Mesendoderm (in vitro differentiated cells): ENCODE measurements around the gene PHLDA2.
A peak's percentile ranks its signal among the peaks of the same experiment; 100 is the strongest.

Source experiments
- DNase-seq: peaks from one replicate; pipeline ENCODE4 v3.0.0; 2013
- H2AK5ac ChIP-seq: 2 replicates; pipeline ENCODE4 v1.6.1; 2013; ENCODE audit warnings: low read length, inconsistent platforms
- H2BK120ac ChIP-seq: 2 replicates; pipeline ENCODE4 v1.6.1; 2013; ENCODE audit warnings: low read depth, mild to moderate bottlenecking, low read length, moderate library complexity, mixed read lengths
- H2BK15ac ChIP-seq: replicated peaks from 2 replicates; pipeline ENCODE4 v1.6.1; 2013; ENCODE audit warnings: low read depth, mild to moderate bottlenecking, moderate library complexity
- H2BK5ac ChIP-seq: 2 replicates; pipeline ENCODE4 v1.6.1; 2013; ENCODE audit warnings: low read length, inconsistent platforms
- H3K18ac ChIP-seq: 2 replicates; pipeline ENCODE4 v1.6.1; 2013; ENCODE audit warnings: mild to moderate bottlenecking, low read length, mixed read lengths
- H3K23ac ChIP-seq: one replicate; pipeline ENCODE4 v1.6.1; 2013; ENCODE audit warnings: low read length
- H3K27ac ChIP-seq: 2 replicates; pipeline ENCODE4 v1.5.1; 2013; ENCODE audit warnings: low read depth, mild to moderate bottlenecking, inconsistent platforms, low read length, moderate library complexity
- H3K27me3 ChIP-seq: 2 replicates; pipeline ENCODE4 v1.6.1; 2013; ENCODE audit warnings: low read length, control low read depth, mild to moderate bottlenecking, inconsistent platforms; ENCODE audit not compliant: insufficient read depth, poor library complexity
- H3K36me3 ChIP-seq: 2 replicates; pipeline ENCODE4 v1.6.1; 2013; ENCODE audit warnings: low read length, inconsistent platforms; ENCODE audit not compliant: control insufficient read depth, insufficient read depth
- H3K4ac ChIP-seq: one replicate; pipeline ENCODE4 v1.6.1; 2013; ENCODE audit warnings: low read depth, mild to moderate bottlenecking, low read length, moderate library complexity
- H3K4me1 ChIP-seq: 2 replicates; pipeline ENCODE4 v1.6.1; 2013; ENCODE audit warnings: low read depth, low read length, inconsistent platforms; ENCODE audit not compliant: control insufficient read depth
- H3K4me2 ChIP-seq: 2 replicates; pipeline ENCODE4 v1.6.1; 2013; ENCODE audit warnings: low read length
- H3K4me3 ChIP-seq: 2 replicates; pipeline ENCODE4 v1.5.1; 2013; ENCODE audit warnings: mild to moderate bottlenecking, low read length
- H3K56ac ChIP-seq: one replicate; pipeline ENCODE4 v1.6.1; 2013; ENCODE audit warnings: low read length
- H3K79me1 ChIP-seq: 2 replicates; pipeline ENCODE4 v1.6.1; 2013; ENCODE audit warnings: low read length, inconsistent platforms
- H3K79me2 ChIP-seq: 2 replicates; pipeline ENCODE4 v1.6.1; 2013; ENCODE audit warnings: mild to moderate bottlenecking, low read length; ENCODE audit not compliant: control insufficient read depth, insufficient read depth
- H3K9ac ChIP-seq: 2 replicates; pipeline ENCODE4 v1.6.1; 2013; ENCODE audit warnings: low read length, inconsistent platforms
- H4K5ac ChIP-seq: one replicate; pipeline ENCODE4 v1.6.1; 2013; ENCODE audit warnings: low read length
- H4K8ac ChIP-seq: one replicate; pipeline ENCODE4 v1.6.1; 2013; ENCODE audit warnings: low read depth, mild to moderate bottlenecking, control low read depth, low read length, moderate library complexity
- WGBS: extraction: QIAGEN DNeasy Blood & Tissue Kit; methylation state at CpG from one replicate; pipeline ENCODE4 v1.1.7; 2013; ENCODE audit warnings: low lambda C conversion rate, missing lambda C conversion rate; ENCODE audit not compliant: insufficient coverage; ENCODE audit errors: extremely low coverage; 5-methylcytosine and 5-hydroxymethylcytosine counted together

The PHLDA2 gene

DNA sequence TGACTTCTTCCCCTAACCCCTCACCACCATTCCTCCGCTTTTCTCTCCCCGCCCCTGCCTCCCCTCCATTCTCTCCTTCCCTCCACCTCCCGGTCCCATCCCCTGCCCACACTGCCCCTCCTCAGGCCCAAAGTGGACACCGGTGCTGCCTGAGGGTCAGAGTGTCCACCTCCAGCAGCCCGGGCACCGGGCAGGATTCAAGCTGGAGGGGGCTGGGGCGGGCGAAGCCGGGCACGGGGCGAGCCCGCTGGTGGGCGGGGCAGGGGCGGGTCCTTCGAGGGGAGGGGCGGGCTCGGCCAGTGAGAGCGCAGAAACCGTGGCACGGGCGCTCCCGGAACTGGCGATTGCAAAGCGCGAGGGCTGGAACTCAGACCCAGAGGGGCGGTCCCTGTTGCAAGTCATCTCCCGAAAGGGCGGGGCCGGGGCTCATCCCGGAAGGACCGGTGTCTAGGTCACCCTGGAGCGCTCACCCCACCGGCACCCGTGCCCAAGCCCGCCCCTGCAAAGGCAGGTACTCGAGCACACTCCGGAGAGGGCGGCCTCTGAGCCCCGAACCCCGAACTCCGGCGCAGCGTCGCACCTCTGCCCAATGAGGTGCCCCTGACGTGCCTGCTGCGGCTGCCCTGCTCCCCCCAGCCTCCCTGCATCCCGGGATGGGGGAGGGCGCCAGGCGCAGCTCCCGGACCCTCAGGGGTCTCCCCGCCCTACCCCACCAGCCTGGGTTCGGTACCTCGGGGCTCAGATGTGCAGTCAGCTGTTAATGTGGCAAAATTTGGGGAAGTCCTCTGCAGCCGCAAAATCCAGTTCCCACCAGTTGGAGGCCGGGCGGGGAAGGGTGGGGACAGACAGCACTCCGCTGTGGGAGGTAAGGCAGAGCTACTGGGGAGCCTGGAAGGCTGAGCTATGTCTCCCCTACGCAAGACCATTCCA is 27.1 kb downstream of the PHLDA2 start:
- Histone ChIP-seq H3K79me1 (no peaks in the 10 kb centered on the region), H3K4me2 (peak overlapping the region; percentile 79), H4K8ac (no peak overlapping the region), H3K9ac (peak overlapping the region; percentile 79), H2AK5ac (no peak overlapping the region), H3K4me3 (peak overlapping the region; percentile 67), H2BK15ac (no peak overlapping the region), H3K36me3 (no peaks in the 10 kb centered on the region), H3K27me3 (no peaks in the 10 kb centered on the region), H2BK120ac (no peak overlapping the region), H3K27ac (no peak overlapping the region), H3K79me2 (no peaks in the 10 kb centered on the region), H3K18ac (peak overlapping the region; percentile 35), H2BK5ac (no peak overlapping the region), H3K4ac (no peak overlapping the region), H4K5ac (no peak overlapping the region), H3K56ac (peak overlapping the region; percentile 92), H3K4me1 (no peaks in the 10 kb centered on the region), H3K23ac (no peak overlapping the region)
- WGBS = no CpG with 5 or more reads among the region's 58 CpGs
- peak; percentile 95 for DNase-seq

DNA sequence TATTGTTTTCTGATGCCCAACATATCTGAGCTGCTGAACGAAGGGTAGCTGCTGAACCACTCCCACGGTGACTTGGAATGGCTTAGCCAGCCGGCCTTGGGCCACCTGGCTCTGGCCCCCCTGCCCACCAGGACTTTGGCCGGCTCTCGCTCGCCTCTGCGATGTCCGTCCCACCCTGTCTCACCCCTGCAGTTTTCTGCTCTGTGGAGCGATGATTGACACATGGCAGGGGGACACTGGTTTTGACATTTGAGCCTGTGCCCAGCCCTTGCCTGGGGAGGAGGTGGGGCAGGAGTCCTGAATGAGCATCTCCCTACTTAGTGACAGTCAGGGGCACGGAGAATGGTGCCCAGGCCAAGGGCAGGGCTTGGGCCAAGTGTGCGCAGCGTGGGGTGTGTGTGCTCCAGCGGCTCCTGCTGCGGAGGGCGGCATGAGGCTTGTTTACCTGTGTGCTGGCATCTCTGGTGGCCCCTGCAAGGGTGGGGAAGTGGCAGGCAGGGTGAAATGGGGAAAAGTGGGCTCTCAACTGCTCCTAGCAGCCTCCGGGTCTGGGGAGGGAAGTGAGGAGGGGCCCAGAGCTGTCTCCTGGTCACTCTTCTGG is 27.9 kb downstream of the PHLDA2 start:
- Histone ChIP-seq H3K36me3 (no peaks in the 10 kb centered on the region), H3K18ac (peak overlapping the region; percentile 35), H3K4ac (no peak overlapping the region), H3K27me3 (no peaks in the 10 kb centered on the region), H3K27ac (no peak overlapping the region), H3K4me3 (no peak overlapping the region), H2BK5ac (no peak overlapping the region), H2BK15ac (no peak overlapping the region), H3K79me1 (no peaks in the 10 kb centered on the region), H3K9ac (peak overlapping the region; percentile 69), H4K8ac (no peak overlapping the region), H4K5ac (no peak overlapping the region), H3K4me2 (no peak overlapping the region), H3K56ac (peak overlapping the region; percentile 88), H2AK5ac (no peak overlapping the region), H3K4me1 (no peaks in the 10 kb centered on the region), H2BK120ac (no peak overlapping the region), H3K79me2 (no peaks in the 10 kb centered on the region), H3K23ac (no peak overlapping the region)
- DNase-seq = no peak
- no CpG with 5 or more reads among the region's 16 CpGs for WGBS

DNA sequence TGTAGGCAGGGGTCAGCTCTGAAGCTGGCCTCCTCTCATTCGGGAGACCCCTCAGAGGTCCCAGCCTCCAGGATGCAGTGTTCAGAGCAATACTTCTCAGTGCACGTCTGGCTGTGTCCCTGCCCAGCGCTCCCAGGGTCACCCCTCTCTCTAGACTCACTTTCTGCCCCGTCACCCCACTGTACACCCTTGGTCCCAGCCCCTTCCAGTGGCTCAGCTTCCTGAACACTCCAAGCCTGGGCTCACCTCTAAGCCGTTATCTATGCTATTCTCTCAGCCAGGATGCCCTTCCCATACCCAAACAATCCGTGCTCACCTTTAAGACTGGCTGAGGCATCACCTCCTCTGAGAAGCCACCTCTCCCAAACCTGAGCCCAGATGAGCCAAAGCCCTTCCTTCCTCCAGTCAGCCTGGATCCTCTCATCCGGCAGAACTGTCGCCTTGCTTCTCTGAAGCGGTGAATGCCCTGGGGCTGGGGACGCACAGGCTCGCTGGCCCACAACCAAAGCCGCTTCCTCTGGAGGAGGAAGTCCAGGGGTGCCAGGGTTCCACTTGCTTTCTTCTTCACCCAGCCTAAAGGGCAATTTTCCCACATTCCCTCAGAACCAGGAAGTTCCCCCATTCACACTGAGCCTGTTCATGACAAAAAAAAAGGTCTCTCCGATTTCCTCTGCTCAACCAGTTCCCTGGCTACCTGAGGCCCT is 30.0 kb downstream of the PHLDA2 start:
- Histone ChIP-seq H3K4ac (no peak overlapping the region), H2AK5ac (no peak overlapping the region)
- no CpG with 5 or more reads among the region's 13 CpGs for WGBS

DNA sequence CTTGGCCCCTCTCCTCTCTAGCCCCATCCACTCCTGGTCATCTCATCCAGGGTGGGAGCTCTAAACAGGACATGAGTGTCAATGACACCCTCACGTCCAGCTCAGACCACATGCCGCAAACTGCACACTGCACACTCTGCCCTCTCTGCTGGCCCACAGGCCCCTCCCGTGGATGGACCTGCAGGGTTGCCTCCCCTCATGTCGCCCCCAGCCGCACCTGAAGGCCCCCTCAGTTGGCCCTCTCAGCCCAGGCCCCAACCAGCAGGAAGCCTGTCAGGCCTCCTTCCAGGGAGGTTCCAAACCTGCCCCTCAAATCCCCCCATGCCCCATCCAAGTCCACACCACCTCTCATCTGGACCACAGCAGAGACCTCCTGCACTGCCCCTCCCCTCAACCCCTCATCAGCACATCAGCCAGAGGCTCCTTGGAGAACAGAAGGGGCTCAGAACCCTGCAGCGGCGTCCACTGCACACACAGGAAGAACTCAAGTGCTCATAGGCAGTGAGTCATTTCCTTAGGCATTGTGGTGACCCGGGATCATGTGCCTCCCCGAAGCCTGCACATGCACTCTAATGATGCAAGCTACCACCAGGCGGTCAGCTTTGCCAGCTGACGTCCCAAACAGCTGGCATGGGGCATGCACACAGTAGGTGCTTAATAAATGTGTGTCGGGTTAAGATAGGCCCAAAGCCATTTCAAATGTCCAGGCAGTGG is 30.7 kb downstream of the PHLDA2 start:
- Histone ChIP-seq H3K9ac (no peak overlapping the region), H2AK5ac (no peak overlapping the region), H3K4me3 (no peak overlapping the region), H3K79me2 (no peaks in the 10 kb centered on the region), H3K27me3 (no peaks in the 10 kb centered on the region), H3K18ac (no peak overlapping the region), H2BK120ac (no peak overlapping the region), H3K23ac (peak overlapping the region; percentile 24), H3K4me2 (no peak overlapping the region), H2BK15ac (no peak overlapping the region), H4K5ac (no peak overlapping the region), H2BK5ac (no peak overlapping the region), H3K4me1 (no peaks in the 10 kb centered on the region), H4K8ac (no peak overlapping the region), H3K36me3 (no peaks in the 10 kb centered on the region), H3K56ac (peak overlapping the region; percentile 3), H3K27ac (no peak overlapping the region), H3K79me1 (no peaks in the 10 kb centered on the region), H3K4ac (no peak overlapping the region)
- peak; percentile 25 for DNase-seq
- WGBS = no CpG with 5 or more reads among the region's 12 CpGs

More for the DNA sequence above, 30.0 kb downstream of the PHLDA2 start:
- no peak overlapping the region for H3K56ac ChIP-seq
- H3K18ac ChIP-seq = no peak overlapping the region
- no peaks in the 10 kb centered on the region for H3K36me3 ChIP-seq
- no peak overlapping the region for H2BK120ac ChIP-seq
- no peaks in the 10 kb centered on the region for H3K79me2 ChIP-seq
- no peak overlapping the region for H3K23ac ChIP-seq
- DNase-seq = no peak
- H3K9ac ChIP-seq = no peak overlapping the region
- H3K79me1 ChIP-seq = no peaks in the 10 kb centered on the region
- no peaks in the 10 kb centered on the region for H3K4me1 ChIP-seq
- no peak overlapping the region for H3K4me2 ChIP-seq
- no peak overlapping the region for H2BK5ac ChIP-seq
- no peak overlapping the region for H4K5ac ChIP-seq
- no peak overlapping the region for H2BK15ac ChIP-seq
- no peak overlapping the region for H4K8ac ChIP-seq
- H3K27me3 ChIP-seq = no peaks in the 10 kb centered on the region
- H3K27ac ChIP-seq = no peak overlapping the region
- no peak overlapping the region for H3K4me3 ChIP-seq

DNA sequence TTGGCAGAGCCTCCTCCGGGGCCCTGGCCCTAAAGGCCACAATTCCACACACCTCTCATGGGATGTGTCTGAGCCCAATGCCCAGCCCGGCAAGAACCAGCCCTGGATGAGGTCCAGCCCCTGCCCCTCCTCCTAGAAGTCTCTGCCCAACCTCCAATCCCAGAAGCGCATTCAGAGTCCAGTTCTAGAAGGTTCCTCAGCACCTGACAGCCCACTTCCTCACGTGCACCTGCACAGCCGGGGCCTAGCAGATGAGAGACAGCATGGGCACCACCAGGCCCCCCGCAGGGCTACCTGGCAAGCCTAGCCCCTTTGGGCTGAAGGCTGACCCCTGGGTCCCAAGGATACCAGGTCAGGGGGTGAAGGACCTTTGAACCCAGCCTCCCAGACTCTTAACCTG is 32.2 kb downstream of the PHLDA2 start:
- Histone ChIP-seq H2BK15ac (no peak overlapping the region), H3K9ac (no peak overlapping the region), H4K8ac (no peak overlapping the region), H4K5ac (no peak overlapping the region), H3K79me1 (no peaks in the 10 kb centered on the region), H3K36me3 (no peaks in the 10 kb centered on the region), H2AK5ac (no peak overlapping the region), H3K27ac (no peak overlapping the region), H2BK120ac (no peak overlapping the region), H3K4me3 (no peak overlapping the region), H3K56ac (no peak overlapping the region), H2BK5ac (no peak overlapping the region), H3K23ac (no peak overlapping the region), H3K4me2 (no peak overlapping the region), H3K79me2 (no peaks in the 10 kb centered on the region), H3K18ac (no peak overlapping the region), H3K27me3 (no peaks in the 10 kb centered on the region), H3K4ac (no peak overlapping the region), H3K4me1 (no peaks in the 10 kb centered on the region)
- DNase-seq = no peak
- no CpG with 5 or more reads among the region's 6 CpGs for WGBS
